Heart right ventricle (tissue), 16 donors: Measurements from ENCODE around the gene SLC35D1. TPM values are rescaled to one million over a fixed set of nuclear protein-coding genes. Genes with fewer than 3 reads are reported as not detected.

ENCODE experiments used
- ATAC-seq, 8 donors: fragments of 200-7000 bp; cut with Tn5 transposase; one replicate each; pipeline ENCODE4 v1.9.1; 2020; ENCODE audit warnings: mild to moderate bottlenecking in 8 of 8, moderate library complexity in 8 of 8, moderate number of reproducible peaks in 1 of 8
- DNase-seq, 2 donors: peaks; one replicate each; pipeline ENCODE4 v3.0.0-alpha.2; 2020
- H3K27ac ChIP-seq, 10 donors: fragments of 200-600 bp; sonication (generic) in 2 of 10; one replicate each; pipeline versions ENCODE4 v1.5.0 to v1.8.0; 2020 to 2022; ENCODE audit warnings: mild to moderate bottlenecking in 3 of 10
- H3K27me3 ChIP-seq, 7 donors: fragments of 200-600 bp; one replicate each; pipeline ENCODE4 v1.8.0; 2021 to 2022; ENCODE audit warnings: mild to moderate bottlenecking in 2 of 7
- H3K36me3 ChIP-seq, 9 donors: fragments of 200-600 bp; sonication (generic) in 1 of 9; one replicate each; pipeline versions ENCODE4 v1.5.0 to v1.8.0; 2020 to 2022; ENCODE audit warnings: mild to moderate bottlenecking in 2 of 9
- H3K4me1 ChIP-seq, 9 donors: fragments of 200-600 bp; sonication (generic) in 1 of 9; one replicate each; pipeline versions ENCODE4 v1.5.0 to v1.8.0; 2020 to 2022; ENCODE audit warnings: mild to moderate bottlenecking in 4 of 9
- H3K4me3 ChIP-seq, 10 donors: fragments of 200-600 bp; sonication (generic) in 2 of 10; one replicate each; pipeline versions ENCODE4 v1.5.0 to v1.8.0; 2020 to 2022; ENCODE audit warnings: mild to moderate bottlenecking in 7 of 10, moderate library complexity in 2 of 10
- H3K9me3 ChIP-seq, 11 donors: fragments of 200-600 bp in 10 of 11; sonication (generic) in 2 of 11; one replicate each; pipeline versions ENCODE4 v1.5.0 to v1.8.0; 2013 to 2022; ENCODE audit warnings: mild to moderate bottlenecking in 2 of 11, control low read depth in 1 of 11, moderate library complexity in 1 of 11
- CTCF ChIP-seq, 9 donors: fragments of 200-600 bp; sonication (generic) in 2 of 9; IDR thresholded peaks; one replicate each; pipeline versions ENCODE4 v1.5.0 to v1.8.0; 2021 to 2022; ENCODE audit warnings: antibody characterized with exemption in 9 of 9, mild to moderate bottlenecking in 5 of 9, moderate library complexity in 1 of 9
- WGBS, 2 donors: extraction: QIAGEN DNeasy Blood & Tissue Kit; methylation state at CpG; one replicate each; pipeline ENCODE4 v1.1.7; 2013; ENCODE audit warnings: inconsistent platforms in 1 of 2; 5-methylcytosine and 5-hydroxymethylcytosine counted together
- intact Hi-C, 10 donors: fragments of 100-400 bp; cut with DNase I; formaldehyde crosslinking; loops; one replicate each; pipeline versions ENCODE4 v1.11.1 to v1.14.2; 2022
- polyA plus RNA-seq, 2 donors: library from polyadenylated mRNA; stranded (reverse); fragments of 200-250 nt; gene quantifications; one replicate each; pipeline ENCODE4 v1.2.3, GENCODE V29; 2013
- total RNA-seq, 10 donors: library from RNA; stranded (reverse); fragmentation: NEBNext Ultra II Directional in 3 of 10; extraction: Animal tissue kit (Norgen Biotek cat#: 25700) in 3 of 10; gene quantifications; one replicate each; pipeline versions ENCODE4 v1.2.1 to v1.2.4, GENCODE V29; 2021 to 2023
- donor health status: Arrhythmogenic right ventricular cardiomyopathy.
- donor health status: ischemic (EF 13 %, LVEDD 7.1; RV severe dilation, severe dysfunction).
- donor health status: healthy with polysubstance abuse.
- donor health status: DM: no; HTN: yes; CAD: no.
- donor health status: DM: no; HTN: no; CAD: no.
- donor health status: ischemic (EF 25% LVEDD 6.9; RV normal size, moderate dysfunction).
- donor health status: ischemic (EF 25% LVEDD 5.7; RV mildly dilated, moderate dysfunction).
- donor health status: healthy.
- donor health status: DM: yes; HTN: yes; CAD: no.
- donor health status: Ischemic cardiomyopathy.
- donor health status: ischemic (EF 35%, LVEDD 5.7; RV mildly dilated, moderate dysfunction).
- donor health status: nonischemic (EF 11% LVEDD 7.7; RV severe dilation, severe dysfunction).
- donor health status: DM: yes; HTN: yes; CAD: no.
- donor health status: PGD.
- donor health status: ischemic (EF 29% LVEDD 5.4; RV normal size, mild dysfunction).
- donor health status: nonischemic (EF 23%, LVEDD 6.1; RV moderate dilation, normal function).

SLC35D1 gene
- total and polyA plus RNA-seq, 12 donors = 1.6 to 5.8 (median 4.7) TPM

- H3K4me3 ChIP-seq = no peak overlapping the region
- intact Hi-C loops = no loop called here
- TF ChIP-seq CTCF (IDR thresholded peaks at IDR 0.05) = no peak
- DNase-seq (no peak), ATAC-seq (no peak)
- 94 to 97% methylated on average over 1 of the region's 1 CpG for WGBS, 2 donors
- no peaks in the 10 kb centered on the region for H3K4me1 ChIP-seq
- H3K36me3 ChIP-seq = no peaks in the 10 kb centered on the region
- no peak overlapping the region for H3K27ac ChIP-seq
- no peaks in the 10 kb centered on the region for H3K27me3 ChIP-seq
- H3K9me3 ChIP-seq = peaks cover 0 to 3% (median 0%) of the 10 kb centered on the region in 11 donors
These were observed 8.5 kb upstream of the SLC35D1 start for GRCh38 chr1:67062412-67062811.

DNA sequence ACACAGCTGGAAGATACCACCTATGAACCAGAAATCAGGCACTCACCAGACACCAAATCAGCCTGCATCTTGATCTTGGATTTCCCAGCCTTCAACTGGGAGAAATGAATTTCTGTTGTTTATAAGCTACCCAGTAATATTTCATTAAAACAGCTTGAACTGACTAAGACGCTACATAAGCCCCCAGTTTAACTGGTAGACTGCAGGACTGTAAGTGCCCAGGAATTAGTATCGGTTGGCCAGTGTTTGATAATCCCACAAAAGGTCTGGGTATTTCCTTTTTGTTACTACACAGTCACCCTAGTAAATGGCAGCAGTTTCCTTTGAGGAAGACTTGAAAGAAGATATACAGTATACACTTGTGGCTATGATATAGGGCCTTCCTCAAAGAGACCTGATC lies 7.3 kb upstream of the SLC35D1 start:
- no peak for TF ChIP-seq CTCF (IDR thresholded peaks at IDR 0.05)
- ATAC-seq = no peak
- WGBS, 2 donors = 88 to 89% methylated on average over 2 of the region's 2 CpGs
- H3K9me3 ChIP-seq = no peaks in the 10 kb centered on the region
- intact Hi-C loops = no loop called here
- no peak overlapping the region for H3K4me3 ChIP-seq
- H3K36me3 ChIP-seq = no peaks in the 10 kb centered on the region
- H3K27ac ChIP-seq = no peak overlapping the region
- DNase-seq = no peak
- H3K27me3 ChIP-seq = no peaks in the 10 kb centered on the region
- no peaks in the 10 kb centered on the region for H3K4me1 ChIP-seq

DNA sequence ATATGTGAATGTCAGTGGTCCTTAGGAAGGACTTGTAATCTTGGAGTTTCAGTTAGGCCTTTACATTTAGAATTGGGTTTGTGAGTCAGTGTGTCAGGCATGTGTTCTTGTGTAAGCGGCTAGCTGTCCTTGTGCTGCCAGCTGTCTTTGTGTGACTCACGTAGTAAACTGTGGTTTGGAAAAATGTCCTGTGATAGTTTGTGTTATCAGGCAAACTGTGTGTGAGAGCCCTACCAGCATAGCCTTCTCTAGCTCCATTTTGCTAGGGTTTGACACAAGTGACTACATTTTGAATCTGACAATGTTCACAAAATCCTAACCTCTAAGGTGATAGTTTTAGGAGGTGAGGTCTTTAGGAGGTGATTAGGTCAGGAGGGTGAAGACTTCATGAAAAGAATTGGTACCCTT lies 6.9 kb upstream of the SLC35D1 start:
- no peak for TF ChIP-seq CTCF (IDR thresholded peaks at IDR 0.05)
- 83 to 87% methylated on average over 2 of the region's 2 CpGs for WGBS, 2 donors
- intact Hi-C loops = no loop called here
- DNase-seq = no peak
- Histone ChIP-seq H3K4me3 (no peak overlapping the region), H3K27ac (no peak overlapping the region), H3K36me3 (no peaks in the 10 kb centered on the region), H3K27me3 (no peaks in the 10 kb centered on the region), H3K9me3 (no peaks in the 10 kb centered on the region), H3K4me1 (no peaks in the 10 kb centered on the region)
- ATAC-seq = peak in 2 of 8 donors; percentile 57 to 64

- intact Hi-C loops = loop anchor here in 4 of 10 donors (10.0 kb wide), 4 partner anchors 85 to 305 kb away; partner anchors contain the start of genes DNAI4 (in 2 of the 4), MIER1 (in 2 of the 4) and DYNLT5 (in 1 of the 4)
- no peak overlapping the region for H3K4me3 ChIP-seq
- H3K4me1 ChIP-seq = peaks cover 0 to 4% (median 0%) of the 10 kb centered on the region in 9 donors
- H3K36me3 ChIP-seq = no peaks in the 10 kb centered on the region
- no peak for DNase-seq
- ATAC-seq = no peak
- no peaks in the 10 kb centered on the region for H3K9me3 ChIP-seq
- 72 to 85% methylated on average over 1 of the region's 1 CpG for whole genome bisulfite sequencing, 2 donors
- no peaks in the 10 kb centered on the region for H3K27me3 ChIP-seq
- no peak for TF ChIP-seq CTCF (IDR thresholded peaks at IDR 0.05)
- H3K27ac ChIP-seq = no peak overlapping the region
These were observed 5.4 kb upstream of the SLC35D1 start for GRCh38 chr1:67059346-67059745.
